ENCODE data around the gene CHERP.
A peak's percentile ranks its signal among the peaks of the same experiment; 100 is the strongest.

The CHERP gene, protein sequence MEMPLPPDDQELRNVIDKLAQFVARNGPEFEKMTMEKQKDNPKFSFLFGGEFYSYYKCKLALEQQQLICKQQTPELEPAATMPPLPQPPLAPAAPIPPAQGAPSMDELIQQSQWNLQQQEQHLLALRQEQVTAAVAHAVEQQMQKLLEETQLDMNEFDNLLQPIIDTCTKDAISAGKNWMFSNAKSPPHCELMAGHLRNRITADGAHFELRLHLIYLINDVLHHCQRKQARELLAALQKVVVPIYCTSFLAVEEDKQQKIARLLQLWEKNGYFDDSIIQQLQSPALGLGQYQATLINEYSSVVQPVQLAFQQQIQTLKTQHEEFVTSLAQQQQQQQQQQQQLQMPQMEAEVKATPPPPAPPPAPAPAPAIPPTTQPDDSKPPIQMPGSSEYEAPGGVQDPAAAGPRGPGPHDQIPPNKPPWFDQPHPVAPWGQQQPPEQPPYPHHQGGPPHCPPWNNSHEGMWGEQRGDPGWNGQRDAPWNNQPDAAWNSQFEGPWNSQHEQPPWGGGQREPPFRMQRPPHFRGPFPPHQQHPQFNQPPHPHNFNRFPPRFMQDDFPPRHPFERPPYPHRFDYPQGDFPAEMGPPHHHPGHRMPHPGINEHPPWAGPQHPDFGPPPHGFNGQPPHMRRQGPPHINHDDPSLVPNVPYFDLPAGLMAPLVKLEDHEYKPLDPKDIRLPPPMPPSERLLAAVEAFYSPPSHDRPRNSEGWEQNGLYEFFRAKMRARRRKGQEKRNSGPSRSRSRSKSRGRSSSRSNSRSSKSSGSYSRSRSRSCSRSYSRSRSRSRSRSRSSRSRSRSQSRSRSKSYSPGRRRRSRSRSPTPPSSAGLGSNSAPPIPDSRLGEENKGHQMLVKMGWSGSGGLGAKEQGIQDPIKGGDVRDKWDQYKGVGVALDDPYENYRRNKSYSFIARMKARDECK

DNA sequence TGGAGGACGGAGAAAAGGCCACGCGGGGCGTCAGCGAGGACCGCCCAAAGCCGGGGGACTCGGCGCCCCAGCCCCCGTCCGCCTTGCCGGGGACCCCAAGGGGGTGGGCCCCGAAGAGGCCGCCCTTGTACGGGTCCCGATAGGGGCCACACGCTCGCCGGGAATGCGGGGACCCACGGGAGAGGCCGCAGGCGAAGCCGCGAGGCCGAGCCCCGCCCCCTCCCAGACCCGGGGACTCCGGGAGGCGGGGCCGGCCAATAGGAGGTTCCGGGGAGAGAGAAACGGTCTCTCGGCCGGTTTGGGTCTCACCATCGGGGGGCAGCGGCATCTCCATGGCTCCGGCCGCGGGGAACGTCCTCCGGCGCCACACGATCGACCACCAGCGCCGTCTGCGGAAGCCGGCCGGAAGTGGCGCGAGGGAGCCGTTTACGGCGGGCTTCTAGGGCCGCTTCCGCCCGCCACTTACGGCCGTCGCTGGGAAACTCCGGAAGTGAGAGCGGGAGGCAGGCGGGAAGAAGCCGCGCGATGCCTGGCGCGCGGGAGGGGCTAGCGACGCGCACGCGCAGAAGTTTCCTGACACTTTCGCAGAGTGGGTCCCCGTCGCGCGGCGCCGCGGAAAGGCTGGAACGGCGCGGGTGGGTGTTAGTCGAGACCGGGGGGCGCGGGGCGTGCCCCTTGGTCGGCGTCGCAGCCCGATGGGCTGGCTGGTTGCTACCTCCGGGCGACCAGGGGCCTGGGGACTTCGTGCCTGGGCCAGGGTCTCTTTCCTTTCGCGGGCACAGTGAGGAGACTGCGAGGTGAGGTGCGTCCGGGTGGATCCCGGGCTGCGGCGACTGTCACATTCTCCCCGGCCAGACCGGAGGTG is at the start of gene CHERP:
CHERP (minus strand) TSS at position 393 of the 865 bp plus-strand sequence; CDS start at position 334, 59 bp downstream.
- DNase-seq = peak; percentile 89 to 94 (median 92)

- DNase-seq = no peak
These were observed 48.9 kb upstream of the CHERP start for GRCh38 chr19:16590876-16591802.

GRCh38 chr19:16589917-16590316 is 47.7 kb upstream of the CHERP start:
- no peak for DNase-seq

DNA sequence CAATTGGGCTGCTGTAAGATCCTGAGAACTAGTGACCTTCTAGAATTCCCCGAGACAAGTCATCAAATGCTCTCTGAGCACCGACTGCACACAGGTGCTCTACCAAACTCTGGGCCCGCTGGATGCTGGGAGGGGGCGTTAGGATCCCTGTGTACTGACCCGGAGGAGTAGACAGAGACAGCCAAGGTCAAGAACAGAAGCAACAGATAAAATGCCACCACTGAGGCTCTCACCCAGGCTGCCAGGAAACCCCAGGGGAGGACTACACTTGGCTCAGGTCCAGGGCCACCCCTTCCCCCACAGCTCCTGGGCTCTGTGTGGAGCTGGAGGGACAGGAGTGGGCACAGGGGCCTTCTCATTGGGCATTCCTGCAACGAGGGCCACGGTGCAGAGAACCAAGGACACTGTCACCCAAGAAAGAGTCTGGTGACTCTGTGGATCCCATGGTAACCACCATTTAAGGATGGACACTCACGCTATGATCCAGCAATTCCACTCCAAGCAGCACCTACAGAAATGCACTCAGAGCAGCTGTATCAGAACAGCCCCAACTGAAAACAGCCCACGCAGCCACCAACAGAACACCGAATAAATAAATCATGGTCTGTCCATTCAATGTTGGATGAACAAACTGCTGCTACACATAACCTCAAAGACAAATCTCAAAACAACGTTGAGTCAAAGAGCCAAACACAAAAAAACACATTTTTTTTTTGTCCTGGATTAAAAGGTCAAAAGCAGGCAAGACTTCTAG is 46.8 kb upstream of the CHERP start:
- DNase-seq = no peak

DNA sequence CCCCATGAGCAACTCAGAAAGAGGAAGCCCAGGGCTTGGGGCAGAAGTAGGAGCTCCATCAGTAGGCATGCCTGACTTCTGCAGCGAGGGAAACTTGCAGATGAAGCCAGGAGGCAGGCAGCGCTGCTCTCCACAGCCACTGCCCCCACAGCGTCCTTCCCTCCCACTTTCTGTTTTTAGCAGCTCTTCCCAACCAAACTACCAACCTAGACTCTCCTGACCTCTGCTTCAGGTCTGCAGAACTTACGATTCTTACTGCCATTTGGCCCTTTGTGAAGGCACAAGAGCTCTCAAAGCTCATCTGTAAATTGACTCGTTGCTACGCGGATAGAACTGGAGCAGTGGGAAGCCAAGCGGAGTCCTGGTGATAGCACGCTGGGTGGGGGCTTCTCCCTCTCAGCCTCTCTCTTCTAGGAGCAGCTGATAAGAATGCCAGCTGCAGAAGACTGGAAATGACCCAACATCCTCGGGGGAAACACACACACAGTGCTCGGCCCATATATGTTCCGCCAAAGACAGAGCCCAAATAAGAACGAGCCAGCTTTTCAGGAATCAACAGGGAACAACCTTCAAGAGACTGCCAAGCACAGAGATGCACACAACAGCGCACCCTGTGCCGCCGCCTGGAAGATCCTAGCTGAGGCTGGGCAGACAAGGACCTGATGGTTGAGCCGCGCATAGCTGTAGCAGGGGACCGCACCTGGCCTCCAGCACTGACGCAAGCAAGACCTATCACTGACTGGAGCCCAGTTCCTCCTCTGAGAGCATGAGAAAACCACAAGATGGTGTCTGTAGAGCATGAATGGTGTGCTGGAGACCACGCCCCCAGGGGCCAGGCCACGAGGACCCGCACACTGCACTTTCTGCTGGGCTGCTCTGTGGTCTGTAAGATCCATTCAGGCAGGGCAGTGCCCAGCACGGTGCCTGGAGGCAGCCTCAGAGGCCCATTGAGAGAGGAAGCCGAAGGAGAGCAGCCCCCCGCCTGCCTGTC is 45.9 kb upstream of the CHERP start:
- DNase-seq = peak; percentile 21 to 50 (median 36)

- peak; percentile 28 to 58 (median 42) for DNase-seq
These were observed 45.0 kb upstream of the CHERP start for GRCh38 chr19:16586991-16587832.

DNA sequence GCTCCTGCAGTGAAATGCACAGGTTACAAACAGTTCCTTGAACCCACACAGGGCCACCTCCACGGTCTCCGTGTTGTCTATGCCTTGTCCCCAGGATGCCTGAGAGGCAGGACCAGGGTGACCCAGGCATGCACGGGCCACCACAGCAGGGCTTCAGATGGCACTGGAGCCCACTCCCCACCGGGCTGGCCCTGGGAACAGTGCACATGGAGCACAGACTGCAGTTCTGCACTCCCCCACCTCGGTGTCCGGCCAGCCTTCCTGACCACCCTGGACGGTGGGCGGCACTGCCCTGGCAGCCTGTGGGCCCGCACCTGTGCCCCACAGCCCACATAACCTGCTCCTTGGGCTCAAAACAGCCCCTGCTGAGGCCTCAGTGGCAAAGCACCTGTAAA is 44.2 kb upstream of the CHERP start:
- DNase-seq = no peak

DNA sequence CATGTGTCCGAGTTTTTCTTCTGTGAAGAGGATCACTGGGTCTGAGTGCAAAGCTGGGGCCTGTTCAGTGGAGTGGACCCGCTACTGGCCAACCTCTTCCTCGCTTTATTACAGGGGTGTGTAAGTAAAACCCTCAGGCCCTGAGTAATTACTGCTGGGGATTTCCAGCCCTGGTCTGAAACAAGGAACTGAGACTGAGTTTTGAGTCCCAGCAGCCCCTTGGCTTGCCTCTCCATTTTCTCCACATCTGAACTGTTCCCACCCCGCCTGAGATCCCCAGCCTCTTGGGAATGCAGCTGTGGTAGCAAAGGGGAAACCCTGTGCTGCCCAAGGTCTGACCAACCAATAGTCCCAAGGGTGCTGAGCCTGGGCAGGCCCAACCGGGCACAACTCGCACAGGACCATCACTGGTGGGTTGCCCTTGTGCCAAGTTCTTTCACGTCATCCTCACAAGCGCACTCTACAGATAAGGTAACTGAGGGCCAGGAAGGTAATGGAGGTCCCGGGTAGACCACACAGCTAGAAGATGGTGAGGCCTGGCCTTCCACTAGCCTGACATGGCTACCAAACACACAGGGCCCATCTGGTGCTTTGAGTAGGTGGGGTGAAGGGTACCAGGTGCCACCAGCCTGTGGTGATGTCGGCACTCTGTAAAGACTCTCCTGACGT is 43.7 kb upstream of the CHERP start:
- DNase-seq = no peak

DNA sequence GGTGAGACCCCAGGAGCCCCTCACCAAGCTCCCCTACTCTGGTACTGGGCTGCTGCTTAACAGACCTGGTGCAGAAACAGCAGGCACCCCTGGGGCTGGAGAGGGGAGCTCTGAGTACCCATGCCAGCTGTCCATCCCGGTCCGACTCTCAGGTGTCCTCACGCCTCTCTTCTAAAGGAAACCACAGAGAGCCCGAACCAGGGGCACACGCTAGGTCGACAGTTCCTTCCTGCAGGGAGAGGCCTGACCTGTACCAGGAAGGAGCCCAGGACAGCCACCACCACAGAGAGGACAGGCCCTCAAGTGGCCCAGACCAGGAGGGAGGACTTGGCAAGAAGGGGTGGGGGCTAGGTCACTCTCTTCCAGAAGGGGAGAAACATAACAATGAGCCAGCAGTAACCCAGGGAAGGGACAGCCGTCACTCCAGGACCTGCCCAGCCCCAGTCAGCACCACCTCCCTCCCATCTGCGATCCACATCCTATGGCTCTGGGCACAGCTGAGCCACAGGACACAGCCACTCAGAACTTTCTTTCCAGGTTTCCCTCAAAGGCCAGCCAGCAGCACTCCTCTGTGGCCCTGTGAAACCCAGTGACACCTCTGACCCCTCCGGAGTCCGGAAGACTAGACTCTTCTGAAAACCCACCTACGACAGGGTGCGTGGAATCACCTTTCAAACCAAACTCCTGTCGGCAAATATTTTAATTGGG is 43.0 kb upstream of the CHERP start:
- no peak for DNase-seq

DNA sequence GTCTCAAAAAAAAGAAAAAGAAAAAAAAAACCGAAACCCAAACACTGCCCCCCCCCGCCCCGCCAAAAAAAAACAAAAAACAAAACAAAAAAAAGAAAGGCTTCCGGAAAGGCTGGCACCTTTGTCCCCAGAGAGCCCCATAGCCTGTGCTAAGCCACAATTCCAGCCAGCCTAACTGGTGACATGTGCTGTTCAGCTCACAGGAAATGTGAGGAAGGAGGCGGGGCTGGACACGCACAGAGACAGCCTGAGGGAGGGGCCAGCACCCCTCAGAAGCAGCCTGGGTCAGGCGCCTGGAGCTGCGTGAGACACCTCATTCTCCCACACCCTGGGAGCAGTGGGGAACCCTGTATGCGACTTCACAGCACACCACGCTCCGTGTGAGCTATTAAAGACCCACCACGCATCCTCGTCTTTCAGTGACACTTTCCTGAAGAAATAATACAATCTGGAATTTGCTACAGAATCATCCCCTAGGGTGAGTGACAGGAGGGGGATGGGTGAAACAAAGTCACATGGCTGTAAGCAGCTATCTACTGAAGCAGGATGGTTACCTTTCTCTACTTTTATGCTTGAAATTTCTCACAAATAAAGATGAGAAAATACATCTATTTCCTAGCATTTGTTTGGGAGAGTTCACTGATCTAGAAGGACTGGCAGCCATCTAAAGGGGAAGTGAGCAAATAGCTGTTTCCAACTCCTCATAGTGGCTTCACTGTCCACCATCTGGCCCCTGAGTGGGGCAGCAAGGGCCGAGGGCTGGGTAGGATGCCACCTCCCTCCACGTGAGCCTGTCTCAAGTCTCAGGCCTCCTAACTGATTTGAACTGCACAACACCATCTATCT is 42.2 kb upstream of the CHERP start:
- DNase-seq = peak; percentile 80 to 86 (median 84)

GRCh38 chr19:16582486-16583261 is 40.4 kb upstream of the CHERP start:
- no peak for DNase-seq

- no peak for DNase-seq
These were observed 39.7 kb upstream of the CHERP start for GRCh38 chr19:16581971-16582343.

GRCh38 chr19:16581145-16581970 is 39.1 kb upstream of the CHERP start:
- no peak for DNase-seq

DNA sequence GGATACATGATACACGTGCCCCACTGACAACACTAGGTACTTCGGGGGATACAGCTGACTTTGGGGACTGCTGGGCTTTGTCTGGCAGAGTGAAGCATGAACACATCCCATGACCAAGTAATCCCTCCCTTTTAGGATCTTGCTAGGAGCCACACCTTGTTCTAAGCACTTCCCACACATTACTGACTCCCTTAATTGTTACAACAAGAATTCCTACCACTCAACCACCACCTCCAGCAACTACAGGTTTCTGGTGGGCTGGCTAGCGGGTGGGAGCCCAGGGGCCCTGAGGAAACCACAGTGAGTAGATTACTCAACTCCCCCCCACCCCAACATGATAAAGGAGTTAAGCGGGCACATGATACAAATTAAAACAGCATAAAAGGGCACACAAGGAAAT is 37.1 kb upstream of the CHERP start:
- no peak for DNase-seq

- no peak for DNase-seq
These were observed 35.3 kb upstream of the CHERP start for GRCh38 chr19:16577531-16577985.

Measured in stimulated activated naive CD4-positive, alpha-beta T cell (primary cell).